ENCODE results near the gene PCBP3.

Gene PCBP3

GRCh38 chr21:45801129-45801964 lies 157.8 kb downstream of the PCBP3 start:
- DNase-seq = no peak
- Histone ChIP-seq H3K9me3 (ENCODE audit: control extremely low read depth in 1 of 5, control insufficient read depth in 4 of 5, insufficient read depth in 2 of 5, low read depth in 1 of 5, low read length in 4 of 5) (peaks cover 0 to 2% (median 0%) of the 10 kb centered on the region in 5 experiments), H3K4me1 (ENCODE audit: control extremely low read depth in 1 of 4, control insufficient read depth in 4 of 4, insufficient read depth in 4 of 4, low read length in 3 of 4) (peaks cover 0 to 2% (median 0%) of the 10 kb centered on the region in 4 experiments), H3K27me3 (replicated peaks in 2 of 5; ENCODE audit: control insufficient read depth in 4 of 5, insufficient read depth in 5 of 5, low read length in 4 of 5) (peaks cover 0 to 2% (median 0%) of the 10 kb centered on the region in 5 experiments), H3K27ac (ENCODE audit: insufficient read depth in 1 of 2, low read depth in 1 of 2, low read length in 2 of 2, poor library complexity in 1 of 2, severe bottlenecking in 2 of 2) (no peak overlapping the region), H3K36me3 (ENCODE audit: control insufficient read depth in 4 of 4, insufficient read depth in 4 of 4, low read length in 3 of 4) (no peaks in the 10 kb centered on the region), H3K4me3 (ENCODE audit: control insufficient read depth in 1 of 7, extremely low read depth in 1 of 7, insufficient read depth in 4 of 7, low read depth in 2 of 7, low read length in 6 of 7) (no peak overlapping the region)
- CTCF ChIA-PET = no interaction called here
- 96% methylated on average over 7 of the region's 7 CpGs for WGBS (ENCODE audit: insufficient coverage)
- POLR2A ChIA-PET = interaction anchor here (0.6 kb wide), 1 partner anchor 152 kb away, joined by 3 read pairs; no protein-coding TSS in a partner anchor

DNA sequence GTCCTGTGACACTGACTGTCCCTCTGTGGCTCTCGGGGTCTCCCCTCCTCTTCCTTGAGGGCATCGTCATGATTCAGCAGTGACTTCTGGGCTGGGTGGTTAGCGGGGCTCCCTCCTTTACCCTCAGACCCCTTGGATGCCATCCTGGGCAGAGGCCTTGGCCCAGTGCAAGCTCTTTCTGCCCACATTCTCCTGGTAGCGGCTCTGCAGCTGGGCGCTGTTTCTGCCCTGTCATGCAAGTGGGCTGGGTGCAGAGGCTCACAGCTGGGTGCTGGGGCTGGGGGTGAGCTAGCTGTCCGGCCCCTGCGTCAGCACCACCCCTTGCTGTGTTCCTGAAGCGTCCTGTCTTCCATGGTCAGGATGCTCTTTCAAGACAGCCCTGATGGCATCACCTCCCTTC lies 158.5 kb downstream of the PCBP3 start:
- ChIA-PET CTCF (no interaction called here), POLR2A (interaction anchor here (0.6 kb wide), 1 partner anchor 152 kb away, joined by 3 read pairs; no protein-coding TSS in a partner anchor)
- no peak overlapping the region for H3K4me3 ChIP-seq (ENCODE audit: control insufficient read depth in 1 of 7, extremely low read depth in 1 of 7, insufficient read depth in 4 of 7, low read depth in 2 of 7, low read length in 6 of 7)
- peaks cover 0 to 2% (median 0%) of the 10 kb centered on the region in 5 experiments for H3K9me3 ChIP-seq (ENCODE audit: control extremely low read depth in 1 of 5, control insufficient read depth in 4 of 5, insufficient read depth in 2 of 5, low read depth in 1 of 5, low read length in 4 of 5)
- WGBS (ENCODE audit: insufficient coverage) = 98% methylated on average over 8 of the region's 8 CpGs
- H3K27ac ChIP-seq (ENCODE audit: insufficient read depth in 1 of 2, low read depth in 1 of 2, low read length in 2 of 2, poor library complexity in 1 of 2, severe bottlenecking in 2 of 2) = no peak overlapping the region
- no peak for DNase-seq
- H3K36me3 ChIP-seq (ENCODE audit: control insufficient read depth in 4 of 4, insufficient read depth in 4 of 4, low read length in 3 of 4) = no peaks in the 10 kb centered on the region
- H3K27me3 ChIP-seq (replicated peaks in 2 of 5; ENCODE audit: control insufficient read depth in 4 of 5, insufficient read depth in 5 of 5, low read length in 4 of 5) = peaks cover 0 to 2% (median 0%) of the 10 kb centered on the region in 5 experiments
- peaks cover 0 to 2% (median 0%) of the 10 kb centered on the region in 4 experiments for H3K4me1 ChIP-seq (ENCODE audit: control extremely low read depth in 1 of 4, control insufficient read depth in 4 of 4, insufficient read depth in 4 of 4, low read length in 3 of 4)

- no peak for DNase-seq
- no peaks in the 10 kb centered on the region for H3K36me3 ChIP-seq (ENCODE audit: control insufficient read depth in 4 of 4, insufficient read depth in 4 of 4, low read length in 3 of 4)
- H3K9me3 ChIP-seq (ENCODE audit: control extremely low read depth in 1 of 5, control insufficient read depth in 4 of 5, insufficient read depth in 2 of 5, low read depth in 1 of 5, low read length in 4 of 5) = peaks cover 0 to 2% (median 0%) of the 10 kb centered on the region in 5 experiments
- peaks cover 0 to 2% (median 0%) of the 10 kb centered on the region in 5 experiments for H3K27me3 ChIP-seq (replicated peaks in 2 of 5; ENCODE audit: control insufficient read depth in 4 of 5, insufficient read depth in 5 of 5, low read length in 4 of 5)
- WGBS (ENCODE audit: insufficient coverage) = 87% methylated on average over 9 of the region's 9 CpGs
- ChIA-PET POLR2A (no interaction called here), CTCF (no interaction called here)
- no peak overlapping the region for H3K27ac ChIP-seq (ENCODE audit: insufficient read depth in 1 of 2, low read depth in 1 of 2, low read length in 2 of 2, poor library complexity in 1 of 2, severe bottlenecking in 2 of 2)
- H3K4me1 ChIP-seq (ENCODE audit: control extremely low read depth in 1 of 4, control insufficient read depth in 4 of 4, insufficient read depth in 4 of 4, low read length in 3 of 4) = peaks cover 0 to 2% (median 0%) of the 10 kb centered on the region in 4 experiments
- H3K4me3 ChIP-seq (ENCODE audit: control insufficient read depth in 1 of 7, extremely low read depth in 1 of 7, insufficient read depth in 4 of 7, low read depth in 2 of 7, low read length in 6 of 7) = no peak overlapping the region
Measured at GRCh38 chr21:45802425-45802824, 158.9 kb downstream of the PCBP3 start.

GRCh38 chr21:45802956-45803617 lies 159.6 kb downstream of the PCBP3 start:
- ChIA-PET CTCF (no interaction called here), POLR2A (no interaction called here)
- Histone ChIP-seq H3K27ac (ENCODE audit: insufficient read depth in 1 of 2, low read depth in 1 of 2, low read length in 2 of 2, poor library complexity in 1 of 2, severe bottlenecking in 2 of 2) (no peak overlapping the region), H3K36me3 (ENCODE audit: control insufficient read depth in 4 of 4, insufficient read depth in 4 of 4, low read length in 3 of 4) (no peaks in the 10 kb centered on the region), H3K4me1 (ENCODE audit: control extremely low read depth in 1 of 4, control insufficient read depth in 4 of 4, insufficient read depth in 4 of 4, low read length in 3 of 4) (peaks cover 0 to 2% (median 0%) of the 10 kb centered on the region in 4 experiments), H3K4me3 (ENCODE audit: control insufficient read depth in 1 of 7, extremely low read depth in 1 of 7, insufficient read depth in 4 of 7, low read depth in 2 of 7, low read length in 6 of 7) (no peak overlapping the region), H3K27me3 (replicated peaks in 2 of 5; ENCODE audit: control insufficient read depth in 4 of 5, insufficient read depth in 5 of 5, low read length in 4 of 5) (peaks cover 0 to 2% (median 0%) of the 10 kb centered on the region in 5 experiments), H3K9me3 (ENCODE audit: control extremely low read depth in 1 of 5, control insufficient read depth in 4 of 5, insufficient read depth in 2 of 5, low read depth in 1 of 5, low read length in 4 of 5) (peaks cover 0 to 2% (median 0%) of the 10 kb centered on the region in 5 experiments)
- no peak for DNase-seq
- 97% methylated on average over 7 of the region's 8 CpGs for WGBS (ENCODE audit: insufficient coverage)

GRCh38 chr21:45803618-45804340 lies 160.3 kb downstream of the PCBP3 start:
- no peak for DNase-seq
- WGBS (ENCODE audit: insufficient coverage) = 95% methylated on average over 9 of the region's 15 CpGs
- H3K9me3 ChIP-seq (ENCODE audit: control extremely low read depth in 1 of 5, control insufficient read depth in 4 of 5, insufficient read depth in 2 of 5, low read depth in 1 of 5, low read length in 4 of 5) = no peaks in the 10 kb centered on the region
- H3K4me1 ChIP-seq (ENCODE audit: control extremely low read depth in 1 of 4, control insufficient read depth in 4 of 4, insufficient read depth in 4 of 4, low read length in 3 of 4) = peaks cover 0 to 2% (median 0%) of the 10 kb centered on the region in 4 experiments
- ChIA-PET POLR2A (no interaction called here), CTCF (no interaction called here)
- H3K27ac ChIP-seq (ENCODE audit: insufficient read depth in 1 of 2, low read depth in 1 of 2, low read length in 2 of 2, poor library complexity in 1 of 2, severe bottlenecking in 2 of 2) = no peak overlapping the region
- no peak overlapping the region for H3K4me3 ChIP-seq (ENCODE audit: control insufficient read depth in 1 of 7, extremely low read depth in 1 of 7, insufficient read depth in 4 of 7, low read depth in 2 of 7, low read length in 6 of 7)
- H3K27me3 ChIP-seq (replicated peaks in 2 of 5; ENCODE audit: control insufficient read depth in 4 of 5, insufficient read depth in 5 of 5, low read length in 4 of 5) = peaks cover 0 to 2% (median 0%) of the 10 kb centered on the region in 5 experiments
- H3K36me3 ChIP-seq (ENCODE audit: control insufficient read depth in 4 of 4, insufficient read depth in 4 of 4, low read length in 3 of 4) = no peaks in the 10 kb centered on the region

- Histone ChIP-seq H3K27ac (ENCODE audit: insufficient read depth in 1 of 2, low read depth in 1 of 2, low read length in 2 of 2, poor library complexity in 1 of 2, severe bottlenecking in 2 of 2) (no peak overlapping the region), H3K4me3 (ENCODE audit: control insufficient read depth in 1 of 7, extremely low read depth in 1 of 7, insufficient read depth in 4 of 7, low read depth in 2 of 7, low read length in 6 of 7) (no peak overlapping the region), H3K36me3 (ENCODE audit: control insufficient read depth in 4 of 4, insufficient read depth in 4 of 4, low read length in 3 of 4) (no peaks in the 10 kb centered on the region), H3K27me3 (replicated peaks in 2 of 5; ENCODE audit: control insufficient read depth in 4 of 5, insufficient read depth in 5 of 5, low read length in 4 of 5) (peaks cover 0 to 2% (median 0%) of the 10 kb centered on the region in 5 experiments), H3K9me3 (ENCODE audit: control extremely low read depth in 1 of 5, control insufficient read depth in 4 of 5, insufficient read depth in 2 of 5, low read depth in 1 of 5, low read length in 4 of 5) (no peaks in the 10 kb centered on the region), H3K4me1 (ENCODE audit: control extremely low read depth in 1 of 4, control insufficient read depth in 4 of 4, insufficient read depth in 4 of 4, low read length in 3 of 4) (peaks cover 0 to 2% (median 0%) of the 10 kb centered on the region in 4 experiments)
- POLR2A ChIA-PET = no interaction called here
- CTCF ChIA-PET = interaction anchor here (0.6 kb wide), 1 partner anchor 96 kb away, joined by 3 read pairs; no protein-coding TSS in a partner anchor
- no peak for DNase-seq
- 93% methylated on average over 12 of the region's 13 CpGs for WGBS (ENCODE audit: insufficient coverage)
Measured at GRCh38 chr21:45804809-45805313, 161.3 kb downstream of the PCBP3 start.

Data from common myeloid progenitor, CD34-positive (primary cell).